ENCODE measurements around the gene HIVEP3. TPM values are rescaled to one million over a fixed set of nuclear protein-coding genes. Genes with fewer than 3 reads are reported as not detected.
"Not testable (repeated sequence)": the region's sequence is repeated elsewhere in the genome, so short reads cannot be mapped to it uniquely, and the experiment has no call there.

The HIVEP3 gene
- total RNA-seq, 2 donors from 2014 or later, result 13.3 to 25.0 TPM

DNA sequence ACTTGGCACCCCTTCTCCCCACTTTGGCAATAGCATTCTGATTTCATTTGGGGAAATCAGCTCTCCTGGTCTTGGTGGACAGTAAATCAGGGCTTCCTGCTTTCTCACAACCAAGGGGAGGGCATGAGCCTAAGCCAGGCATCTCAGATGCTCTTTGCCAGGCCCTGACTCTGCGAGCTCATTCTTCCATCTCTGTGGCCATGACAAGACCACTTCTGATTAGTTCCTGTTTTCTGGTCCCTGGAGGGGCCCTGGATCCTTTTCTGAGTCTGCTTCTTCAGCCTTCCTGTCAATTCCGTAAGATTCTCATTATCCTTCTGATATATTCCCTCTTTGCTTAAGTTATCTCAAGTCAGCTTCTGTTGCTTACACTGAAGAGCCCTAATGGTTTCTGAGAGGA is 210.4 kb downstream of the HIVEP3 start:
- Mint-ChIP-seq H3K9me3 (peaks cover 0 to 6% of the 10 kb centered on the region in 2 donors), H3K27ac (no peak overlapping the region), H3K36me3 (peaks cover 0 to 6% of the 10 kb centered on the region in 2 donors)
- DNase-seq (ENCODE audit: low spot score in 2 of 2), result no peak
- no peak for ATAC-seq

DNA sequence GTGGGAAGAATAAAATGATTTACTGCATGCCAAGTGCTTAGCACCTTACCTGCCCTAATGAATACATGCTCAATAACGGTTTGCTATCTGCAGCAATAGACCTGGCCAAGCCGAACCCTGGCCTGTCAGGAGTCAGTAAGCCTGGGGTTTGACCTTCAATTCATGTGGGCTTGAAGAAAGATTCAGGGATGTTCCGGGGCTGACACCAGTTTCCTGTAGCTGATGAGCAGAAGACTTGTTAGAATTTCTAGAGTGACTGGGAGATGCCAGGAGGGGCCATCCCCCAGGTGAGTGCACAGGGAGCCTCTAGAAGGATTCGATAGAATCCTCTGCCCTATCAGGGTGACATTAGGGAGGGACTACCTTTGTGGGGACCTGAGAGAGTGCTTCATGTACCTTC is 210.9 kb downstream of the HIVEP3 start:
- Mint-ChIP-seq H3K36me3 (peaks cover 0 to 6% of the 10 kb centered on the region in 2 donors), H3K9me3 (peaks cover 0 to 6% of the 10 kb centered on the region in 2 donors), H3K27ac (no peak overlapping the region)
- DNase-seq (ENCODE audit: low spot score in 2 of 2) (no peak), ATAC-seq (no peak)

- Mint-ChIP-seq H3K36me3 (peaks cover 0 to 6% of the 10 kb centered on the region in 2 donors), H3K9me3 (peaks cover 0 to 6% of the 10 kb centered on the region in 2 donors), H3K27ac (no peak overlapping the region)
- ATAC-seq (no peak), DNase-seq (ENCODE audit: low spot score in 2 of 2) (no peak)
Measured at GRCh38 chr1:41705798-41706197, 212.9 kb downstream of the HIVEP3 start.

DNA sequence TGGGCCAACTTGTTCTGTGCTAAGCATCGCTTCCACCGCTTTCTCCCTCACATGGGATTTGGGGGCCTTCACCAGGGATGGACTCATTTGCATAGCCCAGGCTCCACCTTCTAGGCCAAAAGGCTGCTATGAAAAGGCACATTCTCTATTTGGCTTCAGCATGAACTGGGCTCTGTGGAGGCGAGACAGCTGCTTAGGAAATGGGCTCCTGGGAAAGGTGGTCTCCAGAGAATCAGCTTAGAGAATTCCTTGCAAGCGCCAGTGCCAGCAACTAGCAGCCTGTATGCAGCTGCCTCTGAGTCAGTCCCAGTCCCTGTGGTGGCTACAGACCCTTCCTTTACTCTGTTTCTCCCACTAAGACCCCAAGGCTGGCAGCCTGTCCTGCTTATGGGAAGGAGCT is 214.5 kb downstream of the HIVEP3 start:
- Mint-ChIP-seq H3K36me3 (peaks cover 0 to 6% of the 10 kb centered on the region in 2 donors), H3K27ac (no peak overlapping the region), H3K9me3 (peaks cover 0 to 6% of the 10 kb centered on the region in 2 donors)
- no peak for ATAC-seq
- DNase-seq (ENCODE audit: low spot score in 2 of 2), result no peak

DNA sequence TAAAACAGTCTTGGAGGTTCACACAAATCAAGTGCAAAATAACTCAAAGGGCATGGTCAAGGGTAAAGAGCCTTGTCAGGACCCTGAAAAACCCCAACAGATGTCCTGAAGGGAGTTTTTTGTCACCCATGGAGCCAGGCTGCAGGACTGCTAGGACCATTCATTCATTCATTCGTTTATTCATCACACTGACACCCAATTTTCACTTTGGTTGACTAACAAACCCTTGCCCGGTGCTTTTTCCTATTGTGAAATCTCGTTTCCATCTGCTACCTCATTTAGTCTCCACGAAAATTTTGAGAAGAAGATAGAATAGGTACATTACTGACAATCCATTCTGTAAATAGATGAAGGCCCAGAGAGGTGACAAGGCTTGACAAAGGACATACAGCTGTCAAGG is 216.0 kb downstream of the HIVEP3 start:
- no peak for DNase-seq (ENCODE audit: low spot score in 2 of 2)
- Mint-ChIP-seq H3K27ac (no peak overlapping the region), H3K36me3 (no peaks in the 10 kb centered on the region), H3K9me3 (no peaks in the 10 kb centered on the region)
- ATAC-seq, result no peak

DNA sequence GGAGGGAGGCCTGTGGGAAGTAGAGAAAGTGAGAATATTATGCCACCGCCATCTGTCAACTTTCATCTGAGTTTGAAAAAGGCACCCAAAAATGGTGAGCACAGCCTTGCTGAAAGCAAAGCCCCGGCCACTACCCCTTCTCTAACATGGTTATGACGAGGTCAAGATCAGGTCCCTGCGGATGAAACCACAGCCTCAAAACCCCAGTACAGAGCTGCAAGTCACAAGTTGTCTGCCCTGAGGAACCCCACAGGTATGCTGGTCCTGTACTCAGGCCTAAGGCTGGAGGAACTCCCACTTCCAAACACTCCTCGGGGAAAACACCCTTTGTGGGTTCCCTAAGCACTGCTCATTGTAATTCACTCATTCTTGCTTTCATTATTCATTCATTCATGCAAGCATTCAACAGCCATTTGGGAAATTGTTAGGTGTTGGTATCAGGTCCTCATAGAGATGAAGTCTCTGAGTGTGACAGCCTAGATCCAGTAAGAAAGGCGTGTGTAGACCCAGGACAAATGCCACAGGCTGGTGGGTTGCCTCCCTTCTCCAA is 217.7 kb downstream of the HIVEP3 start:
- Mint-ChIP-seq H3K36me3 (no peaks in the 10 kb centered on the region), H3K27ac (no peak overlapping the region), H3K9me3 (no peaks in the 10 kb centered on the region)
- ATAC-seq (no peak), DNase-seq (ENCODE audit: low spot score in 2 of 2) (no peak)

DNA sequence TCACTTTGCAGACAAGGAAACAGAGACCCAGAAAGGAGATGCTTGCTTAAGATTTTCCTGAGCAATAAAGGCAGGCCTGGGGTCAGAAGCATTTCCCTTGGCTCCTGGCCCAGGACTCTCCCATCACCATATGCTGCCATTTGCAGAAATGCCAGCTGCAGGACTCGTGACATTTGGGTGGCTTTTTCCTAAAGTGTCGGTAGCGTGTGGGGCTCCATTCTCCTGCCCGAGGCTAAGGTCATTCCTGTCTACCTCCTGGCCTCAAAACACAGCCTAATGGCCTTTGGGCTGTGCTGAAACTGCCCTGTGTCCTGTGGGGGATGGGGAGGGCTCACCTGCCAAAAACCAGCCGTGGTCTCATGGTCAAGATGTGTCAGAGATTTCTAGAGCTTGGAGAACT is 218.1 kb downstream of the HIVEP3 start:
- no peaks in the 10 kb centered on the region for H3K36me3 Mint-ChIP-seq
- ATAC-seq, result no peak
- H3K27ac Mint-ChIP-seq, result no peak overlapping the region
- no peak for DNase-seq (ENCODE audit: low spot score in 2 of 2)
- H3K9me3 Mint-ChIP-seq, result no peaks in the 10 kb centered on the region

GRCh38 chr1:41699861-41700248 is 218.9 kb downstream of the HIVEP3 start:
- DNase-seq (ENCODE audit: low spot score in 2 of 2), result no peak
- H3K36me3 Mint-ChIP-seq, result no peaks in the 10 kb centered on the region
- no peaks in the 10 kb centered on the region for H3K9me3 Mint-ChIP-seq
- ATAC-seq, result no peak
- H3K27ac Mint-ChIP-seq, result no peak overlapping the region

GRCh38 chr1:41698916-41699860 is 219.5 kb downstream of the HIVEP3 start:
- Mint-ChIP-seq H3K36me3 (no peaks in the 10 kb centered on the region), H3K9me3 (no peaks in the 10 kb centered on the region), H3K27ac (peak overlapping the region; percentile 44 to 55)
- ATAC-seq, result peak in 1 of 2 donors; percentile 31
- DNase-seq (ENCODE audit: low spot score in 2 of 2), result no peak

DNA sequence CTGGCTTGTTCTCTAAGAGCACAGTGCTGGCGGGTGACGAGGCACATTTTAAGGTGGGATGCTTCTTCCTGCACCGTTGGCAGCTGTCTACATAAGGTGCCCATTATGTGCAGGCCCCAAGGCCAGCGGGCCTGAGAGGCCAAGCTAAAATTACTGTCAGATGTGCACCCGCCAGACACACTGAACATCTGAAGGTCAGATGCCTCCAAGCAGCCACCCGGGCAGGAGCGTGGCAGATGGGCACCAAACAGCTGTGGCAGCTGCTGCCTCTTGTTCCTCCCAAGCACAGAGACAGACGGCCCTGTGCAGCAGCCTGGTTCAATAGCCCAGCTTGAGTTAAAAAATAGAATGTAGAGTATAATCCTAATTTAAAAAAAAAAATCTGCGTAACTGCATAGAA is 222.3 kb downstream of the HIVEP3 start:
- DNase-seq (ENCODE audit: low spot score in 2 of 2) (no peak), ATAC-seq (no peak)
- peak overlapping the region in 1 of 2 donors; percentile 44 for H3K27ac Mint-ChIP-seq
- H3K36me3 Mint-ChIP-seq, result no peaks in the 10 kb centered on the region
- no peaks in the 10 kb centered on the region for H3K9me3 Mint-ChIP-seq

DNA sequence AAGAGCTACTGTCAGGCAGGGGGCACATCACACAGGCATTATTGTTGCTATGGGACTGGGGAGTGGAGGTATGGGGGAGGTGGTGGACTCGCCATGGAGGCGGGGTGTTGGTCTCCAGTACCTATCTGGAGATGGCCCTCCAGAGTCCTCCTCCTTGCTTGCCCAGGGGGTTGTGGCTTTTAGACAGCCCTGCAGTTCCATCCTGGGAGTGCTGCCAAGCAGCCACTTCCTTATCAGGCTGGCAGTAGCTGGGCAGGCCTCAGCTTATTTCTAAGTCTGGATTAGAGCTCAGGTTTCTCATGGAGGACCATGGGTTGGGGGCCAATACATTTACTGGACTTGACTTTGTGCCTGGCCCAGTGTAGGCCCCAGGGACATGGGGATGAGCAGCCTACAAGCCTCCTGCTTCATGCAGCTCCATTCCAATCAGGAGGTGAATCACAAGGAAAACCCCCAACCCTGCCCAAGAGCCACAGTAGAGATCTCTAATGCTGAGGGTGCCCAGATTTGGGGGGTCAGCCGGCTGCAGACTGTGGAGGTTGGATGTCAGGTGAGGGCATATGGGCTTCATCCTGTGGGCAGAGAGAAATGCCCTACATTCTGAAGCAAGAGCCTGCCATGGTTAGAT is 223.5 kb downstream of the HIVEP3 start:
- ATAC-seq (no peak), DNase-seq (ENCODE audit: low spot score in 2 of 2) (no peak)
- no peaks in the 10 kb centered on the region for H3K9me3 Mint-ChIP-seq
- H3K27ac Mint-ChIP-seq, result no peak overlapping the region
- no peaks in the 10 kb centered on the region for H3K36me3 Mint-ChIP-seq

- not testable (repeated sequence) for ATAC-seq
Measured at GRCh38 chr1:41691966-41692365, 226.8 kb downstream of the HIVEP3 start.

DNA sequence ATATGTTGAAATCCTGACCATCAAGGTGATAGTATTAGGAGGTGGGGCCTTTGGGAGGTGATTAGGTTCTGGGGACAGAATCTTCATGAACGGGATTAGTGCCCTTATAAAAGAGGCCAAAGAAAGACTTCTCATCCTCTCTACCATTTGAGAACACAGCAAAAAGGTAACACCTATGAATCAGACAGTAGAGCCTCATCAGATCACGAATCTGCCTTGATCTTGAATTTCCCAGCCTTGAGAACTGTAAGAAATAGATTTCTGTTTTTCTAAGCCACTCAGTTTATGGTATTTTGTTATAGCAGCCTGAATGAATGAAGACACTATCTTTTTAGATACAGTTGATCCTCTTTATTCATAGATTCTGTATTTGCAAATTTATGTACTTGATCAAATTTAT is 227.3 kb downstream of the HIVEP3 start:
- ATAC-seq (no peak), DNase-seq (ENCODE audit: low spot score in 2 of 2) (no peak)
- Mint-ChIP-seq H3K27ac (no peak overlapping the region), H3K36me3 (no peaks in the 10 kb centered on the region), H3K9me3 (no peaks in the 10 kb centered on the region)

More at GRCh38 chr1:41691966-41692365, 226.8 kb downstream of the HIVEP3 start:
- H3K36me3 Mint-ChIP-seq; H3K9me3 Mint-ChIP-seq; H3K27ac Mint-ChIP-seq; DNase-seq (ENCODE audit: low spot score in 2 of 2): not testable (repeated sequence)

DNA sequence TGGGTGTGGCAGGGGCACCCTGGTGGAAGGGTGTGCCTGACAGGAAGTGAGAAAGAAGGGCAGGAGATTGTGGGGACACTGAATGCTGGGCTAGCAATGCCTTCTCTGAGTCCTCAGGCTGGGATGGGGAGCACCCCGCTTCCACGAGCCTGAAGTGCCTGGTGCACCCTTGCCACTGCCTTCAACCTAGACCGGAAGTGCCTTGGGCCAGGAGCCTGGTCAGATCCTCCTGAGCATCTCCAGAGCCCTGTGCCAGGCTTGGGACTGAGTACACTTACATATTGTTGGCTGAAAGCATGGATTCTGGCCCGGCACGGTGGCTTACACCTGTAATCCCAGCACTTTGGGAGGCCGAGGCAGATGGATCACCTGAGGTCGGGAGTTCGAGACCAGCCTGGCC is 228.4 kb downstream of the HIVEP3 start:
- no peaks in the 10 kb centered on the region for H3K36me3 Mint-ChIP-seq
- ATAC-seq (no peak), DNase-seq (ENCODE audit: low spot score in 2 of 2) (no peak)
- no peaks in the 10 kb centered on the region for H3K9me3 Mint-ChIP-seq
- no peak overlapping the region for H3K27ac Mint-ChIP-seq

GRCh38 chr1:41689558-41689981 is 229.2 kb downstream of the HIVEP3 start:
- no peak for DNase-seq (ENCODE audit: low spot score in 2 of 2)
- no peak for ATAC-seq
- Mint-ChIP-seq H3K36me3 (no peaks in the 10 kb centered on the region), H3K9me3 (no peaks in the 10 kb centered on the region), H3K27ac (no peak overlapping the region)

DNA sequence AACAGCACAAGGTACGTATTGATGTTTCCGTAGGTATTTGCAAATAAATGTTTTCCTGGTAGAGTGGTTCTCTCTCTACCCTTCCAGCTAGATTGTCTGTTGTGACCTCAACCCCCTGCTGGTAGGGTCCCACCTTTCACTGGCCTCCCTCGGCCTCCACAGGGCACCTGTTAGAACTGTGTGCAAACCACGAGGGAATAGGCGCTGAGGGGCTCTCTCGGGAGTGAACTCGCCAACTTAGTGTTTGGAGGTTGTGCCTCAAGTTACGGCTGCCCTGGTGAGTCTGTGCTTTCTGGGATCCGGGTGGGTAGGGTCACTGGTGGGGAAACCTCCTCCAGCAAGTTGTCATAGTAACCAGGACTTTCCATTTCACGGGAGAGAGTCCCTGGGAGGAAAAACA is 229.6 kb downstream of the HIVEP3 start:
- DNase-seq (ENCODE audit: low spot score in 2 of 2) (no peak), ATAC-seq (no peak)
- no peaks in the 10 kb centered on the region for H3K9me3 Mint-ChIP-seq
- H3K36me3 Mint-ChIP-seq, result no peaks in the 10 kb centered on the region
- no peak overlapping the region for H3K27ac Mint-ChIP-seq

- Mint-ChIP-seq H3K27ac (no peak overlapping the region), H3K9me3 (no peaks in the 10 kb centered on the region), H3K36me3 (no peaks in the 10 kb centered on the region)
- no peak for ATAC-seq
- DNase-seq (ENCODE audit: low spot score in 2 of 2), result no peak
Measured at GRCh38 chr1:41687007-41687406, 231.7 kb downstream of the HIVEP3 start.
